ENCODE data around the gene CSNK1D. TPM values are rescaled to one million over a fixed set of nuclear protein-coding genes. Genes with fewer than 3 reads are reported as not detected.

CSNK1D gene
- total and polyA plus RNA-seq, 2 experiments from 2014 or later, result 55.3 to 66.4 TPM

- peaks cover 9% of the 10 kb centered on the region; the same call in 2 of the 3 replicates for H3K4me1 Mint-ChIP-seq
These were observed 44.6 kb upstream of the CSNK1D start for GRCh38 chr17:82318169-82318498.

More at GRCh38 chr17:82318169-82318498, 44.6 kb upstream of the CSNK1D start:
- no peak overlapping the region for H3K27ac Mint-ChIP-seq
- no peak overlapping the region for H3K27ac ChIP-seq (ENCODE audit: low read depth)
- no peak overlapping the region for H3K4me3 ChIP-seq
- no peak for TF ChIP-seq ZNF462 (CRISPR knock-in tag; IDR thresholded peaks at IDR 0.05)
- TF ChIP-seq CTCF (conservative IDR thresholded peaks at IDR 0.05; ENCODE audit: low read depth in 2 of 2), result no peak
- TF ChIP-seq ZNF331 (CRISPR knock-in tag; IDR thresholded peaks at IDR 0.05; ENCODE audit: low read depth), result no peak
- TF ChIP-seq ZNF114 (CRISPR knock-in tag; IDR thresholded peaks at IDR 0.05), result no peak
- TF ChIP-seq JUNB (IDR thresholded peaks at IDR 0.05; ENCODE audit: unreplicated experiment), result no peak
- TF ChIP-seq CREB1 (CRISPR knock-in tag; IDR thresholded peaks at IDR 0.05; ENCODE audit: low read depth), result no peak
- TF ChIP-seq POLR2AphosphoS5 (IDR thresholded peaks at IDR 0.05; ENCODE audit: low read depth), result no peak
- TF ChIP-seq STAT1 (IDR thresholded peaks at IDR 0.05; ENCODE audit: unreplicated experiment), result no peak
- TF ChIP-seq EZH2phosphoT487 (IDR thresholded peaks at IDR 0.05; ENCODE audit: unreplicated experiment), result no peak
- no peaks in the 10 kb centered on the region for H3K9me2 ChIP-seq (ENCODE audit: insufficient read depth)
- no peaks in the 10 kb centered on the region for H3K36me3 Mint-ChIP-seq (ENCODE audit: low read depth)
- H3K27me3 ChIP-seq (ENCODE audit: insufficient read depth), result no peaks in the 10 kb centered on the region
- H3K4me3 Mint-ChIP-seq, result no peak overlapping the region
- H3K4me1 ChIP-seq (ENCODE audit: insufficient read depth), result no peaks in the 10 kb centered on the region
- H3K27me3 Mint-ChIP-seq (ENCODE audit: insufficient read depth, low read depth, poor library complexity), result peaks cover 17% of the 10 kb centered on the region
- ATAC-seq (no peak), DNase-seq (ENCODE audit: low spot score) (no peak)
- H3K9me3 Mint-ChIP-seq, result no peaks in the 10 kb centered on the region
- H3K79me2 ChIP-seq (replicated peaks; ENCODE audit: insufficient read depth), result no peaks in the 10 kb centered on the region
- no peak overlapping the region for H2AFZ ChIP-seq
- H3K4me2 ChIP-seq, result no peak overlapping the region
- H3K36me3 ChIP-seq (ENCODE audit: insufficient read depth), result no peaks in the 10 kb centered on the region
- no peaks in the 10 kb centered on the region for H4K20me1 ChIP-seq (replicated peaks; ENCODE audit: insufficient read depth)
- H3F3A ChIP-seq (replicated peaks; ENCODE audit: low read depth), result peaks cover 14% of the 10 kb centered on the region
